ENCODE data around the gene RBBP8NL.

RBBP8NL gene

DNA sequence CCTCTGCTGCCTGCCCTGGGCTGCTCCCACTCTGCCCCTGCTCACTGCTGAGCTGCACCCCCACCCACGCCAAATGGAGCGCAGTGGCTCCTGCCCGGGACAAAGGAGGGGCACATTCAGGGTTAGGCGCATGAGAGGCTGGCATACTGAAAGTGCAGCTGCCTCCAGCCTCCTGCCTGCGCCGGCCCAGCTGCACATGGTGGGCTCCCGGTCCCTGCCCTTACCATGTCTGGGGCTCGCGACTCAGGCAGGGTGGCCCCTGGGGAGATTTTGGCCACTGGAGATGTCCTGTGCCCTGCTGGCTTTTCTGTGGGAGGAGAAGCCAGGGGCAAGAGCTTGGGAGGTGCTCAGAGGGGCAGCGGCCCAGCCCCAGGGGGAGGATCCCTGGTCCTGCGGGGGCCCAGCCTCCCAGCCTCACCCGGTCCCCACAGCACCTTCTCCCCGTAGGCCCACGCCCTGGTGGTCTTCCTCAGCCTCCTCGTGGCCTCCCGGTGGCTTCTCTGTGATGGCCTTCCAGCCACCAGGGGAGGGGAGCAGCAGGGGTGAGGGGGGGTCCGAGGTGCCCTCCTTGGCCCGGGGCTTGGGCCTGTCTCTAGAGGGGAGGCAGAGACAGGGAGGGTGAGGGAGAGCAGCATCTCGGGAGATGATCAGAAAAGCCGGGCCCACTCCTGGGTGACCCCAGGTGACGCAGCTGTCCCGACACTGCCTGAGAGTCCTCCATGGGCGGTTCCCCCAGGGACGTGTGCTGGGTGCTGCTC is 11.8 kb downstream of the RBBP8NL start:
- DNase-seq (ENCODE audit: low read depth), result no peak
- TF ChIP-seq, protein P1, sequence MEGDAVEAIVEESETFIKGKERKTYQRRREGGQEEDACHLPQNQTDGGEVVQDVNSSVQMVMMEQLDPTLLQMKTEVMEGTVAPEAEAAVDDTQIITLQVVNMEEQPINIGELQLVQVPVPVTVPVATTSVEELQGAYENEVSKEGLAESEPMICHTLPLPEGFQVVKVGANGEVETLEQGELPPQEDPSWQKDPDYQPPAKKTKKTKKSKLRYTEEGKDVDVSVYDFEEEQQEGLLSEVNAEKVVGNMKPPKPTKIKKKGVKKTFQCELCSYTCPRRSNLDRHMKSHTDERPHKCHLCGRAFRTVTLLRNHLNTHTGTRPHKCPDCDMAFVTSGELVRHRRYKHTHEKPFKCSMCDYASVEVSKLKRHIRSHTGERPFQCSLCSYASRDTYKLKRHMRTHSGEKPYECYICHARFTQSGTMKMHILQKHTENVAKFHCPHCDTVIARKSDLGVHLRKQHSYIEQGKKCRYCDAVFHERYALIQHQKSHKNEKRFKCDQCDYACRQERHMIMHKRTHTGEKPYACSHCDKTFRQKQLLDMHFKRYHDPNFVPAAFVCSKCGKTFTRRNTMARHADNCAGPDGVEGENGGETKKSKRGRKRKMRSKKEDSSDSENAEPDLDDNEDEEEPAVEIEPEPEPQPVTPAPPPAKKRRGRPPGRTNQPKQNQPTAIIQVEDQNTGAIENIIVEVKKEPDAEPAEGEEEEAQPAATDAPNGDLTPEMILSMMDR (IDR thresholded peaks at IDR 0.05; ENCODE audit: low read length, missing control alignments), result no peak
- H3K4me3 ChIP-seq (replicated peaks; ENCODE audit: low read depth, low read length), result no peak overlapping the region

DNA sequence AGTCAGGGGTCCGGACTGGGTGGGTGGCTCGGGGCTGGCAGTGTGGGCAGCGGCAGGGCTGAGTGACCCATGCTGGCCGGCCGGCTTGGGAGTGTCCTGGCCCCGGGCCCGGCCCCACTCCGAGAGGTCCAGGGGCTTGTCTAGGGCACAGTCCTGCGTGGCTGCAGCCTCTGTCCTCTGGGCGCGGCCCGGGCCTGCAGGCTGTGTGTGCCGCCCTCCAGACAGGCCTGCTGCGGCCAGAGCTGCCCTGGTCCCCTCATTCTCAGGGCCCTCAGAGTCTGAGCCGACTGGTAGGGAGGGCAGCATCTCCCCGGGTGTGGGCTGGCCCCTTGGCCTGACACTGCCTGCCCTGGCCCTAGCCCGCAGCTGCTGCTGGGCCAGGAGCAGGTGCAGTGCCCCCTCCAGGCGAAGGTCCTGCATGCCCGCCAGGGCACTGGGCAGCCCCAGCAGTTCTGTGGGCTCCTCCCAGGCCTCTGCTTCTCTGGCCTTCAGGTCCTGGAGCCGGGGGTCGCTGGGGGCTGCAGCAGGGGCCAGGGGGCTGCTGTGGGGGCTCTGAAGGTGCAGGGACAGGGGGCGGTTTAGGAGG is 13.3 kb downstream of the RBBP8NL start:
- no peak overlapping the region for H3K4me3 ChIP-seq (replicated peaks; ENCODE audit: low read depth, low read length)
- TF ChIP-seq, protein P1 (IDR thresholded peaks at IDR 0.05; ENCODE audit: low read length, missing control alignments), result no peak
- DNase-seq (ENCODE audit: low read depth), result no peak

DNA sequence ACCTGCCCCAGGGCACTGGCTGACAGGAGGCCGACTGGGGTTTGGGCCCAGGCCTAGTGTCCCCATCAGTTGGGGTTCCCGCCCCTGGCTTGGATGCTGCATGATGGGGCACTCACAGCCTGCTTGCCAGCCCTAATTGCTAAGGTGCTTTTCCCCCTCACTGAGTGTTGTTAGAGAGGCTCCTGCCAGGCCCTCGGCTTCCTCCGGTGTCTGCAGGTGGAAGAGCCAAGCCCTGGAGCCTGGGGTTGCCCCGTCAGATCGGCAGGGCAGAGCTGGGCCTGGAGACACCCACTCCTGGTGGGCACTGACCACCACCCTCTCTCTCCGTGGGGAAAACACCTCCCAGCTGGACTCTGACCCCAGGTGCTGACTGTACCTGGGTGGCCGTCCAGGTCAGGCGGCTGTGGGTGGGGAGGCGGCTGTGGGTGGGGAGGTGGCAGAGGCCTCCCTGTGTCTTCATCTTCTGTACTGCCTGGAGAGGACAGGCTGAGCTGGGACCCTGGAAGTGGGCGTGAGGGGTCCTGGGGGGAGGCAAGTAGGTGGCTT is 14.2 kb downstream of the RBBP8NL start:
- no peak for DNase-seq (ENCODE audit: low read depth)
- TF ChIP-seq, protein P1 (IDR thresholded peaks at IDR 0.05; ENCODE audit: low read length, missing control alignments), result no peak
- no peak overlapping the region for H3K4me3 ChIP-seq (replicated peaks; ENCODE audit: low read depth, low read length)

DNA sequence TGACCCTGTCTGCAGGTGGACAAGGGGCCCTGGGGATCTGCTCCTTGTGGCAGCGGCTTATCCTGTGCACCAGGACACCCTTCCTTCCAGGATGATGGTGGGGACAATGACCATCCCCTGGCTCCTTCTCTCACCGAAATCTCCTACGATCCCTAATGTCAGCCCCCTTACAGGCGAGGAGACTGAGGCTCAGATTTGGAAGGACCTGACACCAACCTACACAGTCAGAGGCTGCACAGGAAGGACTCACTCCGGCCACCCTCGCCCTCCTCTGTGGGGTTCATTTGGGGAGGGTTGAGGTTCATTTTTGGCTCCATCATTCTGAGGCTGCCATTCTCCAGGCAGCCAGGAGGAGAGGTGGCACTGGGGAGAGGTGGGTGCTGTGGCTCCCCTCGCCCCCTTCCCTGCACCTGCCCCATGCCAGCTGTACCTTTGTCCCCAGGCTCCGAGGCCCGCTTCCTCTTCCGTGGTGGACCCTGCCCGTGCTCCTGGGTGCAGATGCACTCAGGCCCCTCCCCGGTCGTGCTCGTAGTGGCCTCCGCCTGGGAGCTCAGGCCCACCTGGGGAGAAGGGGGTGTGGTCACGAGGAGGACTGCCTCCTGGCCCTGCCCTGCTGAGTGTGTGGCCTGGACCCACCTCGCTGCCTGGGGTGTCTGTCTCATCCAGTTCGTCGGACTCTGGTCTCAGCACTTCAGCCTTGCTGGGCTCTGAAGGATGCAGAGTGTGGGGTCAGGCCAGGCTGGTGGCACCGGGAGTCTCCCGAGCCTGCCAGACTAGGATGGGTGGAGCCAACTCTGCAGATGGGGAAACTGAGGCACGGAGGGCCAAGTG is 14.9 kb downstream of the RBBP8NL start:
- TF ChIP-seq, protein P1 (IDR thresholded peaks at IDR 0.05; ENCODE audit: low read length, missing control alignments), result no peak
- no peak overlapping the region for H3K4me3 ChIP-seq (replicated peaks; ENCODE audit: low read depth, low read length)
- no peak for DNase-seq (ENCODE audit: low read depth)

DNA sequence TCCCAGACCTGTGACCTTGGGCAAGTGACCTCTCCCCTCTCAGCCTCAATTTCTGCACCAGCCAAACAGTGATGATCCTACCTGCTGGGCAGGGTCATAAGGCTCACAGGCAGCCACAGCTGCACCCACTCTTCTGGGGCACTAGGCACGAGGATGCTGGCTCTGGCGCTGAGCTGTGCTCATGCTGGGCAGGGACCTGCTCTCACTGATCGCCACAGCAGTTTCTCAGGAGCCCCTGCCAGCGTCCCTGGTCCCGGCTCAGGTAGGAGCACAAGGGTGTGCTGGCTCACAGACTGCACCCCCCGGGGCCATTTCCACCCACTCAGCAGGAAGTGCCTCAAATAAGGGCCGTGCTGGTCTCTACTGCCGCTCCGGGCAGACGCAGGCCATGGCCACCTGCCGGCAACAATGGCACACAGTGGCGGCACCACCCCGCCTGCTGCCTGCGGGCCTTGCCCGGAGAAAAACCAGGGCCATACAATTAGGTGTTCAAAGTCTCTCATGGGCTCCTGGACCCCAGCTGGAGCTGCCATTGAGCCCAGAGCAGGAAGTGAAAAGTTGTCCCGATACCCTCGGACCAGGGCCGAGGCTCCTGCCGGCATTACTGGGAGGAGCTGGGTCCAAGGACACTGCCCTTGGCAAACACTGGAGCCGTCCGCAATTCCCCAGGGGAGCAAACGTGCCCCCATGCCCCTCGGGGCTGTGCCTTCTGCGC is 15.7 kb downstream of the RBBP8NL start:
- H3K4me3 ChIP-seq (replicated peaks; ENCODE audit: low read depth, low read length), result no peak overlapping the region
- TF ChIP-seq, protein P1 (IDR thresholded peaks at IDR 0.05; ENCODE audit: low read length, missing control alignments), result no peak
- no peak for DNase-seq (ENCODE audit: low read depth)

DNA sequence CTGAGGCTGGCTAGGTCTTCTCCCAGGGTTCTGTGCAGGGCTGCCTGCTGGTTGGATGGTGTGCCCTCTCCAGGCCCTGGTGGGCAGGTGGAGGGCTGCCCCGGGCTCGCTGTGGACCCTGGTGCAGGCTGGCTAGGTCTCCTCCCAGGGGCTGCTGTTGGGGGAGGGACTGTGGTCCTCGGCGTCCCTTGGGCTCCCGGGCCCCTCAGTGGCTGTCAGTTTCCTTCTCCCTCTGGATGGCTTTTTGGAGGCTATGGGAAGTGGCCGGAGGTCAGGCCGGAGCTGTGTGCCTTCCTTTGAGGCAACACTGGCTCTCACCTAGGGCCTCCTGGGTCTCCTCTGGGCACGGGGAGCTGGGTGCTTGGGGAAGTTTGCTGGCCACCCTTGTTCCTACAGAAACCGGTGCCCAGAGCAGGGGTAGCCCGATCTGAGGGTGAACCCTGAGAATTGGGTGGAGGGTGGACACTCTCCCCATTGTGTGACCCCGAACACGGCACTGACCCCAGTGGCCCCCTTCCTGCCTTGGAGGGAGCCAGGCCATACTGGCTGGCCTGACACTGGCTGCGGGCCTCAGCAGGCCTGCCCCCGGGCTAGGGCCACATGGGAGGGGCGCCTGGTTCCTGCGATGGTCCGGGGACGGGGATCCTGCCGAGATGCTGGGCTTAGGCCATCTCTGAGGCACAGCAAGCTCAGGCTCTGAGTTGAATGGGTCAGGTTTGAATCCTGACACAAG is 16.4 kb downstream of the RBBP8NL start:
- no peak overlapping the region for H3K4me3 ChIP-seq (replicated peaks; ENCODE audit: low read depth, low read length)
- DNase-seq (ENCODE audit: low read depth), result no peak
- TF ChIP-seq, protein P1 (IDR thresholded peaks at IDR 0.05; ENCODE audit: low read length, missing control alignments), result no peak
